Activated B cell treated with CpG ODN at 0.5 μM for 24 hours (primary cell): ENCODE data around the gene MTHFR. TPM values are rescaled to one million over a fixed set of nuclear protein-coding genes. Genes with fewer than 3 reads are reported as not detected.

Source experiments
- ATAC-seq: fragments of 200-7000 bp; cut with Tn5 transposase; one replicate; pipeline ENCODE4 v1.10.0; 2021; ENCODE audit warnings: low read depth, mild to moderate bottlenecking, moderate library complexity
- CTCF ChIA-PET: fragments of 350-600 bp; sonication (Branson Sonifier 250); formaldehyde crosslinking; loops from one replicate; lab custom pipeline; 2021; ENCODE audit warnings: antibody characterized with exemption; lab: Charles Lee
- POLR2A ChIA-PET: fragments of 350-600 bp; sonication (Branson Sonifier 250); formaldehyde crosslinking; loops from one replicate; lab custom pipeline; 2021; ENCODE audit warnings: antibody characterized with exemption; lab: Charles Lee
- DNase-seq: peaks from one replicate; pipeline ENCODE4 v3.0.0; 2022
- H3K27ac Mint-ChIP-seq: one replicate; pipeline ENCODE4 v1.8.0; 2020; ENCODE audit warnings: mixed read lengths
- H3K27me3 Mint-ChIP-seq: one replicate; pipeline ENCODE4 v1.8.0; 2021; ENCODE audit warnings: mixed read lengths
- H3K36me3 Mint-ChIP-seq: one replicate; pipeline ENCODE4 v1.8.0; 2021; ENCODE audit warnings: low read depth, mixed read lengths
- H3K4me1 Mint-ChIP-seq: one replicate; pipeline ENCODE4 v1.8.0; 2021; ENCODE audit warnings: mixed read lengths
- H3K4me3 Mint-ChIP-seq: one replicate; pipeline ENCODE4 v1.8.0; 2020; ENCODE audit warnings: mild to moderate bottlenecking, mixed read lengths
- H3K9me3 Mint-ChIP-seq: one replicate; pipeline ENCODE4 v1.8.0; 2020; ENCODE audit warnings: mixed read lengths
- CTCF ChIP-seq: fragments of 200-600 bp; IDR thresholded peaks from one replicate; pipeline ENCODE4 v1.8.0; 2022; ENCODE audit warnings: antibody characterized with exemption, mild to moderate bottlenecking
- intact Hi-C: fragments of 100-400 bp; cut with micrococcal nuclease; formaldehyde crosslinking; loops from one replicate; pipeline ENCODE4 v1.15.1; 2024
- total RNA-seq: library from RNA; stranded (reverse); gene quantifications from 2 replicates; pipeline ENCODE4 v1.2.3, GENCODE V29; 2022

MTHFR gene
- total RNA-seq, 1 donor from 2014 or later, result 56.9 TPM

DNA sequence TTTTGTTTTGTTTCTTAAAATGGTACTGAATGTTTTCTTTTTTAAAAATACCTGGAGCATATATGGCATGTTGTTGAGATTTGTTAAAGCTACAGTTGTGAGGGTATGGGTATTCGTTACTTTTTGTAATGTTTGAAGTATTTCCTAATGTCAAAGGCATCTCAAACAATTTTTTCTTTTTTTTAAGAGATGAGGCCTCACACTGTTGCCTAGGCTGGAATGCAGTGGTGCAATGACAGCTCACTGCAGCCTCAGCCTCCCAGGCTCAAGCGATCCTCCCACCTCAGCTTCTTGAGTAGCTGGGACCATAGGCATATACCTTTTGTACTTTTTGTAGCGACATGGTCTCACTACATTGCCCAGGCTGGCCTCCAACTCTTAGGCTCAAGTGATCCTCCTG, 16.3 kb upstream of the MTHFR start:
- POLR2A ChIA-PET, result interaction anchor here (0.7 kb wide), 1 partner anchor 8 kb away, joined by 5 read pairs; no protein-coding TSS in a partner anchor
- intact Hi-C loops, result no loop called here
- CTCF ChIA-PET, result no interaction called here

GRCh38 chr1:11817192-11817591, 11.4 kb upstream of the MTHFR start:
- H3K4me3 Mint-ChIP-seq, result no peak overlapping the region
- H3K27ac Mint-ChIP-seq, result no peak overlapping the region
- H3K27me3 Mint-ChIP-seq, result no peaks in the 10 kb centered on the region
- CTCF ChIA-PET, result no interaction called here
- intact Hi-C loops, result no loop called here
- peaks cover 84% of the 10 kb centered on the region for H3K36me3 Mint-ChIP-seq
- peaks cover 37% of the 10 kb centered on the region for H3K4me1 Mint-ChIP-seq
- no peaks in the 10 kb centered on the region for H3K9me3 Mint-ChIP-seq
- no peak for DNase-seq
- TF ChIP-seq CTCF, result no peak
- POLR2A ChIA-PET, result interaction anchor here (0.6 to 1.2 kb wide), 2 partner anchors 10 to 1798 kb away, joined by 3 to 5 read pairs; no protein-coding TSS in a partner anchor
- ATAC-seq, result no peak

More for the DNA sequence above, 16.3 kb upstream of the MTHFR start:
- no peaks in the 10 kb centered on the region for H3K9me3 Mint-ChIP-seq
- H3K27ac Mint-ChIP-seq, result no peak overlapping the region
- H3K36me3 Mint-ChIP-seq, result peaks cover 95% of the 10 kb centered on the region
- no peaks in the 10 kb centered on the region for H3K27me3 Mint-ChIP-seq
- DNase-seq, result no peak
- H3K4me1 Mint-ChIP-seq, result peaks cover 2% of the 10 kb centered on the region
- no peak for ATAC-seq
- no peak overlapping the region for H3K4me3 Mint-ChIP-seq
- TF ChIP-seq CTCF, result no peak

- Mint-ChIP-seq H3K4me1 (peaks cover 57% of the 10 kb centered on the region), H3K9me3 (no peaks in the 10 kb centered on the region), H3K27ac (peak overlapping the region; percentile 77), H3K4me3 (no peak overlapping the region), H3K36me3 (peaks cover 78% of the 10 kb centered on the region), H3K27me3 (no peaks in the 10 kb centered on the region)
- ChIA-PET CTCF (no interaction called here), POLR2A (interaction anchor here (4.2 kb wide), 1 partner anchor 96 kb away, joined by 68 read pairs; no protein-coding TSS in a partner anchor)
- TF ChIP-seq CTCF, result no peak
- intact Hi-C loops, result no loop called here
- DNase-seq, result no peak
- ATAC-seq, result no peak
Measured at GRCh38 chr1:11813021-11813420, 7.3 kb upstream of the MTHFR start.

GRCh38 chr1:11807133-11807532, 1.4 kb upstream of the MTHFR start:
- POLR2A ChIA-PET, result interaction anchor here (0.5 to 6.8 kb wide), 12 partner anchors 8 to 534 kb away, joined by 3 to 163 read pairs (median 4); partner anchors contain the start of genes AGTRAP, FBXO6 and MIIP
- no peak for ATAC-seq
- no peak for DNase-seq
- H3K4me3 Mint-ChIP-seq, result peak overlapping the region; percentile 95
- peak overlapping the region; percentile 97 for H3K27ac Mint-ChIP-seq
- no peaks in the 10 kb centered on the region for H3K27me3 Mint-ChIP-seq
- CTCF ChIA-PET, result interaction anchor here (1.2 to 2.1 kb wide), 2 partner anchors 154 to 769 kb away, joined by 3 to 5 read pairs; no protein-coding TSS in a partner anchor
- no peak for TF ChIP-seq CTCF
- H3K36me3 Mint-ChIP-seq, result peaks cover 65% of the 10 kb centered on the region
- H3K4me1 Mint-ChIP-seq, result peaks cover 70% of the 10 kb centered on the region
- no peaks in the 10 kb centered on the region for H3K9me3 Mint-ChIP-seq
- intact Hi-C loops, result loop anchor here (5.0 to 10.0 kb wide), 5 partner anchors 155 to 1895 kb away; partner anchors contain the start of genes CTNNBIP1, DFFA, FBXO2 and FBXO44

- DNase-seq, result no peak
- intact Hi-C loops, result loop anchor here (1.0 to 10.0 kb wide), 10 partner anchors 8 to 1894 kb away; partner anchors contain the start of genes AGTRAP, CTNNBIP1, DFFA and FBXO2
- peaks cover 73% of the 10 kb centered on the region for H3K4me1 Mint-ChIP-seq
- H3K27me3 Mint-ChIP-seq, result no peaks in the 10 kb centered on the region
- ATAC-seq, result peak; percentile 62
- POLR2A ChIA-PET, result interaction anchor here (0.5 to 6.8 kb wide), 26 partner anchors 9 to 1977 kb away, joined by 3 to 163 read pairs (median 4); partner anchors contain the start of genes AGTRAP, FBXO6, MFN2 and MIIP
- no peaks in the 10 kb centered on the region for H3K9me3 Mint-ChIP-seq
- TF ChIP-seq CTCF, result no peak
- CTCF ChIA-PET, result interaction anchor here (1.2 to 2.1 kb wide), 2 partner anchors 153 to 769 kb away, joined by 3 to 5 read pairs; no protein-coding TSS in a partner anchor
- peak overlapping the region; percentile 97 for H3K27ac Mint-ChIP-seq
- H3K36me3 Mint-ChIP-seq, result peaks cover 65% of the 10 kb centered on the region
- H3K4me3 Mint-ChIP-seq, result peak overlapping the region; percentile 95
Measured at GRCh38 chr1:11806307-11806936, 658 bp upstream of the MTHFR start.
